Measurements from ENCODE around the gene MIB2. TPM values are rescaled to one million over a fixed set of nuclear protein-coding genes. Genes with fewer than 3 reads are reported as not detected.
"Not testable (repeated sequence)": the region's sequence is repeated elsewhere in the genome, so short reads cannot be mapped to it uniquely, and the experiment has no call there.

Gene MIB2
- total RNA-seq, 4 donors from 2014 or later = 50.5 to 108 (median 98.6) TPM

DNA sequence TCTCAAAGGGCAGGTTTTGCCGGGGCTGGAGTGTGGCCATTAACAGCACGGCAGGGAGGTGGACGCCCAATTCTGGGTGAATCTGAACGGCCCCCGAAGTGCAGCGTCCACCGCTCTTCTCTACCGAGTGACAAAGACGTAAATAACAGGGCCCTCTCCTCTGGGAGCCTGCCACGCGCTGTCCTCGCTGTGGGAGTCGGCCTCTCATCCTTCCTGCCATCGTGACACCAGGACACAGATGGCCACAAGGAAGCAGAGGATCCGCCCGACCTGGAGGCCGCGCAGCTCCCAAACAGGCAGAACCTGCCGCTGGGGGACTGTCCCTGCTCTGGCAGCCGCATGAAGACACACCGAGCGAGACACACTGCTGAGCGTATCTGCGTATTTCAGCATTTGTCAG lies 55.6 kb downstream of the MIB2 start:
- H3K36me3 ChIP-seq = peaks cover 2 to 75% (median 10%) of the 10 kb centered on the region in 3 donors

DNA sequence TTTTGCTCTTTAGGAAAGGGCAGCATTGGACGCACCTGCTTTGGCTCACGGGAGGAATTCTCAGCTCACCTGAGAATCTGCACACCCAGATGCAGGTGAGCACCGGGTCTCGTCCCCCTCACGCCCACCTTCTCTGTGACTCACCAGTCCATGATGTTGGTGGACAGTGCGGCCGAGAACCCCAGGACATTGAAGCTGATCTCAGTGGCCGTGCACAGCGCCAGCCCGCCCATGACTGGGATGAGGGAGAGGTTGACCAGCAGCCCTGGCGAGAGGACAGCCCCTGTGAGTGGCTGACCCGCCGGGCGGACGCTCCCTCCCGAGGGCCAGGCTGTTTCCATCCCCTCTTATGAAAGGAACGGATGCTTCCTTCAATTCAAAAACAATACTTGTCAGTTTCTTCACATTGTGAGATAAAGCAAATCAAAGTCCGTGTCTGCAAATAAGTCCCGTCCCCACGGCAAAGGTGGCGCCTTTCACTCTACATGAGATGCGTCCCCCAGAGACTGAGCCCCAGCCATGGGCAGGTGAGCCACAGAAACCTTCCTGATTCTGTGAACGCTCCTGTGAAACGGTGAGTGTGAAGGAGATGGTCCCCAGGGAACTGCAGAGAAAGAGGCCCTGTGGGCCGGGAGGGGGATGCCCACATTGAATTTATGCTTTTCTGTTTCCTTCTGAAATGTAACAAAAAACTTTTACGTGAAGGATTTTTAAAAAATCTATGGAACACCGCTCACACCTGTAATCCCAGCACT lies 56.2 kb downstream of the MIB2 start:
- Histone ChIP-seq H3K27ac (no peak overlapping the region), H3K36me3 (peaks cover 0 to 68% (median 3%) of the 10 kb centered on the region in 3 donors), H3K4me3 (no peak overlapping the region), H3K9me3 (no peaks in the 10 kb centered on the region), H3K27me3 (no peaks in the 10 kb centered on the region), H3K4me1 (no peaks in the 10 kb centered on the region)
- WGBS, 2 donors = 87 to 88% methylated on average over 27 of the region's 27 CpGs
- TF ChIP-seq EP300 (IDR thresholded peaks at IDR 0.05) = no peak
- TF ChIP-seq, protein P1, sequence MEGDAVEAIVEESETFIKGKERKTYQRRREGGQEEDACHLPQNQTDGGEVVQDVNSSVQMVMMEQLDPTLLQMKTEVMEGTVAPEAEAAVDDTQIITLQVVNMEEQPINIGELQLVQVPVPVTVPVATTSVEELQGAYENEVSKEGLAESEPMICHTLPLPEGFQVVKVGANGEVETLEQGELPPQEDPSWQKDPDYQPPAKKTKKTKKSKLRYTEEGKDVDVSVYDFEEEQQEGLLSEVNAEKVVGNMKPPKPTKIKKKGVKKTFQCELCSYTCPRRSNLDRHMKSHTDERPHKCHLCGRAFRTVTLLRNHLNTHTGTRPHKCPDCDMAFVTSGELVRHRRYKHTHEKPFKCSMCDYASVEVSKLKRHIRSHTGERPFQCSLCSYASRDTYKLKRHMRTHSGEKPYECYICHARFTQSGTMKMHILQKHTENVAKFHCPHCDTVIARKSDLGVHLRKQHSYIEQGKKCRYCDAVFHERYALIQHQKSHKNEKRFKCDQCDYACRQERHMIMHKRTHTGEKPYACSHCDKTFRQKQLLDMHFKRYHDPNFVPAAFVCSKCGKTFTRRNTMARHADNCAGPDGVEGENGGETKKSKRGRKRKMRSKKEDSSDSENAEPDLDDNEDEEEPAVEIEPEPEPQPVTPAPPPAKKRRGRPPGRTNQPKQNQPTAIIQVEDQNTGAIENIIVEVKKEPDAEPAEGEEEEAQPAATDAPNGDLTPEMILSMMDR (IDR thresholded peaks at IDR 0.05) = no peak
- no peak for TF ChIP-seq POLR2A (IDR thresholded peaks at IDR 0.05)
- DNase-seq (ENCODE audit: low spot score in 2 of 2) = no peak

More for the DNA sequence above, 55.6 kb downstream of the MIB2 start:
- no peak overlapping the region for H3K4me3 ChIP-seq
- 91 to 93% methylated on average over 23 to 24 of the region's 24 CpGs for WGBS, 2 donors
- no peaks in the 10 kb centered on the region for H3K9me3 ChIP-seq
- TF ChIP-seq, protein P1 (IDR thresholded peaks at IDR 0.05) = no peak
- TF ChIP-seq EP300 (IDR thresholded peaks at IDR 0.05) (no peak), POLR2A (IDR thresholded peaks at IDR 0.05) (no peak)
- DNase-seq (ENCODE audit: low spot score in 2 of 2) = no peak
- no peaks in the 10 kb centered on the region for H3K27me3 ChIP-seq
- H3K27ac ChIP-seq = no peak overlapping the region
- H3K4me1 ChIP-seq = no peaks in the 10 kb centered on the region

DNA sequence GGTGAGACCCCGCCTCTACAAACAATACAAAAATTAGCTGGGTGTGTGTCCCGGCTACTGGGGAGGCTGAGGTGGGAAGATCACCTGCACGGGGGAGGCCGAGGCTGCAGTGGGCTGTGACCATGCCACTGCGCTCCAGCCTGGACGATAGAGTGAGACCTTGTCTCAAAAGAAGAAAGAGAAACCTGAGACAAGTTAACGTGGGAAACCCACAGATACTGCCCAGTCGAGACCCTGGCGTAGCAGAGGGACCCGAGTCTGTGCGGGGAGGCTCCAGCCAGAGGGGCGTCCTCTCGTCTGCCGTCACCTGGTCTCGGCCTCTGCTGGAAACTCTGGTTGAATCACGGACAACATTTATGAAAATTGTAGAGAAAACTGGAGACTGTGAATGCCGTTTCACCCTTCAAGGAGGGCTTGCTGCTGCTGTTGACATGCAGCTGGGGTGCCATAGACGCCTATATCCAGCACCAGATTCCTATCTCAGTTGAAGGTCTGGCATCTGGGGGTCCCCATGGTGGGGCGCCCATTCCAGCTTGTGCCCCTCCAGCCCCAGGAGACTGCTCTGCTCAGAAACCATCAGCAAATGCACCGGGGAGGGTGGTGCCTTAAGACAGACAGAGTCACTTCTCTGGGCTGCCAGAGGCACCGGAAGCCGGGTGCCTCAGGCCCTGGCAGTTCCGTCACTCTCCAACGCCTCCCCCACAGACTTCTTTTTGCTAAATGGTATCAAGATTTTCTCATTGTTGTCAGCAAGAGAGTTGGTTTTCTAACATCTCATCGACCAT lies 57.1 kb downstream of the MIB2 start:
- H3K9me3 ChIP-seq = no peaks in the 10 kb centered on the region
- WGBS, 2 donors = 94 to 95% methylated on average over 25 of the region's 25 CpGs
- TF ChIP-seq POLR2A (IDR thresholded peaks at IDR 0.05) (no peak), EP300 (IDR thresholded peaks at IDR 0.05) (no peak)
- TF ChIP-seq, protein P1 (IDR thresholded peaks at IDR 0.05) = no peak
- H3K36me3 ChIP-seq = peaks cover 0 to 63% (median 3%) of the 10 kb centered on the region in 3 donors
- DNase-seq (ENCODE audit: low spot score in 2 of 2) = peak in 1 of 2 donors; percentile 1
- H3K27ac ChIP-seq = no peak overlapping the region
- no peaks in the 10 kb centered on the region for H3K27me3 ChIP-seq
- no peak overlapping the region for H3K4me3 ChIP-seq
- H3K4me1 ChIP-seq = no peaks in the 10 kb centered on the region

DNA sequence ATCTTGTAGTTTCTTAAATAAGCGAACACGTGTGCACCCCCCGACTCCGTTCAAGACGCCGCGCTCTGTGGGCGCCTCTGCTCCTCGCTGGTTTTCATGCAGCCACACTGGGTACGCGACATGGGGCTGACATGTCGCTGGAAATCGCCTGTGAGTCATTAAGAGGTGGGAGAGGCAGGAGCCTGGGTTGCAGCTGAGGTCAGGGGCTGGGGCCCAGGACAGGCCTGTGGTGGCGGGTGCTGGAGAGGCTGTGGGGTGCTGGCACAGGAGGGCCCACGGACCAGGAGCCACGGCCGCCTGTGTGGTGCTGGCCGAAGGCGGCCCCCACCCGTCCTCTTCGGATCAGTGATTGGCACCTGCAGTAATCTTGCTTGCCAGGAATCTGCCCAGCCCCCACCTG lies 59.5 kb downstream of the MIB2 start:
- Histone ChIP-seq H3K4me1 (peaks cover 0 to 19% (median 9%) of the 10 kb centered on the region in 4 donors), H3K36me3 (peaks cover 0 to 44% (median under 1%) of the 10 kb centered on the region in 3 donors)
- H3K4me3 ChIP-seq; DNase-seq (ENCODE audit: low spot score in 2 of 2); H3K27me3 ChIP-seq; H3K27ac ChIP-seq; H3K9me3 ChIP-seq: not testable (repeated sequence)
- 77 to 87% methylated on average over 11 to 14 of the region's 21 CpGs for WGBS, 2 donors

DNA sequence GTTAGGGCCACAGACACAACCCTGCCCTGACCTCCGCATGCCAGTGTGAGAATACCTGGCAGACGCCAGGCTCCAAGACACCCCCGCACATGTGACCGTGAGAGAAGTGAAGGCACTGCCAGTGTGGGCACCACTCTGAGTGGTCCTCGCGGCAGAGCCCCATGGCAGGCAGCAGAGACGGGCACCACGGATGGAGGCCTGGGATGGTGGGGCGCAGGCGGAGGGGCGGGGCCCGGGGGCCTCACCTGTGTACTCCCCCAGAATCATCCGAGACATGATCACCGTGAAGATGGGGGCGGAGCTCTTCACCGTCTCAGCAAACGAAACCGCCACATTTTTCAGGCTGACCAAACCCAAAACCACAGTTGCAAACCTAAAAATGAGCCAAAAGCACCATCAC lies 59.9 kb downstream of the MIB2 start:
- peaks cover 0 to 40% (median 0%) of the 10 kb centered on the region in 3 donors for H3K36me3 ChIP-seq
- peaks cover 0 to 19% (median 9%) of the 10 kb centered on the region in 4 donors for H3K4me1 ChIP-seq
- DNase-seq (ENCODE audit: low spot score in 2 of 2); H3K4me3 ChIP-seq; H3K27ac ChIP-seq; H3K27me3 ChIP-seq; H3K9me3 ChIP-seq: not testable (repeated sequence)
- 94% methylated on average over 3 of the region's 18 CpGs; no CpG with 5 or more reads in 1 of the 2 donors for WGBS, 2 donors

- H3K4me3 ChIP-seq; H3K27me3 ChIP-seq; H3K9me3 ChIP-seq; DNase-seq (ENCODE audit: low spot score in 2 of 2); H3K27ac ChIP-seq: not testable (repeated sequence)
- 89% methylated on average over 8 of the region's 21 CpGs; no CpG with 5 or more reads in 1 of the 2 donors for WGBS, 2 donors
- peaks cover 0 to 31% (median 0%) of the 10 kb centered on the region in 3 donors for H3K36me3 ChIP-seq
- peaks cover 0 to 19% (median 9%) of the 10 kb centered on the region in 4 donors for H3K4me1 ChIP-seq
These were observed 60.8 kb downstream of the MIB2 start for GRCh38 chr1:1676087-1676486.

Measured in tibial nerve (tissue), 4 donors.